ENCODE results near the gene NPC2.

GRCh38 chr14:74517731-74518130, 24.6 kb upstream of the NPC2 start:
- TF ChIP-seq EZH2 (IDR thresholded peaks at IDR 0.05; ENCODE audit: insufficient read depth, poor library complexity, severe bottlenecking) (no peak), EZH2phosphoT487 (IDR thresholded peaks at IDR 0.05; ENCODE audit: insufficient read depth, low read depth) (no peak)
